ENCODE data around the gene FITM1.

FITM1 gene

DNA sequence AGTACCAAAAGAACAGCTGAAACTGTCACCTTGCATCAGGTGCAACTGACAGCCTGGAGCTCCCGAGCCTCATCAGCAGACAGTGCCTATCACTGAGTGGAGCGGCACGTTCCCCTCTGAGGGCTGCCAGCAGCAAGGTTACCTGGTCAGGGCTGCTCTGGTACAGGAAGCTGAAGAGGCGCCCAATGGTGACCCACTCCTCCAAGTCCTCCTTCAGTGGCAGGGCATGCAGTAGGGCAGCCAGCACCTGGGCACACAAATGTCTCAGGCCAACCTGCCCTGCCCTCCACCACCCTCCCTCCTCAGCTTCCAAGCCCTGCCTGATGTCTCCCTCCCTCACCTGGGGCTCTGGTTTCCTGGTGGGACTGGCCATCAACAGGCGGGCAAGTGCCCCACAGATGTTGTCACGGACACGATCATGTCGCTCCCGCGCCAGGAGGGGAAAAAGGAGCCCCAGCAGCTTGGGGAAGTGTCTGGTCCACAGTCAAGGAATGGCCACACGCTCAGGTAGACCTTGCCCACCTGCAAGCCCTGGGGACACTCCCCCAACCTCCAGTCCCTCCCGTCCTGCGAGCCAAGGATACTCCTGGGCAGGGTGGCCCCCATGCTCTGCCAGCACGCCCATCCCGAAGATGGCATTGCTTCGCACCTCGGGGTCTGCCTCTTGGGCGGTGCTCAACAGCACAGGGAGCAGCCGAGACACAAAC, 51.1 kb downstream of the FITM1 start:
- no peak for DNase-seq (ENCODE audit: low read depth in 2 of 3, low spot score in 1 of 3)

All from stimulated activated CD4-positive, alpha-beta T cell treated with anti-CD3 and anti-CD28 coated beads, Interleukin-12 subunit alpha, Interleukin-12 subunit beta, amount 100 ng/mL, for 48 hours (primary cell).